HG02943 (cell line): ENCODE data around the gene HECTD4.
"Not testable (repeated sequence)": the region's sequence is repeated elsewhere in the genome, so short reads cannot be mapped to it uniquely, and the experiment has no call there.

Experiments
- ATAC-seq: cut with Tn5 transposase; IDR thresholded peaks from one replicate; pipeline ENCODE4 v1.9.1; 2021; ENCODE audit warnings: mild to moderate bottlenecking, low read depth, moderate library complexity; ENCODE audit not compliant: unreplicated experiment

Gene HECTD4

GRCh38 chr12:112359290-112359689 lies 22.9 kb downstream of the HECTD4 start:
- ATAC-seq: no peak

GRCh38 chr12:112357214-112357613 lies 25.0 kb downstream of the HECTD4 start:
- ATAC-seq: no peak

GRCh38 chr12:112354399-112354798 lies 27.8 kb downstream of the HECTD4 start:
- no peak for ATAC-seq

GRCh38 chr12:112353393-112353792 lies 28.8 kb downstream of the HECTD4 start:
- no peak for ATAC-seq

GRCh38 chr12:112352921-112353320 lies 29.3 kb downstream of the HECTD4 start:
- ATAC-seq: no peak

GRCh38 chr12:112350593-112351592 lies 31.3 kb downstream of the HECTD4 start:
- no peak for ATAC-seq

GRCh38 chr12:112349431-112349830 lies 32.8 kb downstream of the HECTD4 start:
- no peak for ATAC-seq

GRCh38 chr12:112348926-112349325 lies 33.3 kb downstream of the HECTD4 start:
- ATAC-seq: not testable (repeated sequence)

GRCh38 chr12:112347581-112347982 lies 34.6 kb downstream of the HECTD4 start:
- ATAC-seq: no peak

GRCh38 chr12:112346194-112346593 lies 36.0 kb downstream of the HECTD4 start:
- ATAC-seq: no peak

- no peak for ATAC-seq
Measured at GRCh38 chr12:112344220-112344619, 38.0 kb downstream of the HECTD4 start.

GRCh38 chr12:112342587-112342986 lies 39.6 kb downstream of the HECTD4 start:
- no peak for ATAC-seq

- ATAC-seq: no peak
Measured at GRCh38 chr12:112341046-112341825, 41.0 kb downstream of the HECTD4 start.

GRCh38 chr12:112340230-112340629 lies 42.0 kb downstream of the HECTD4 start:
- ATAC-seq: no peak

GRCh38 chr12:112334999-112335398 lies 47.2 kb downstream of the HECTD4 start:
- ATAC-seq: not testable (repeated sequence)

GRCh38 chr12:112333019-112333418 lies 49.2 kb downstream of the HECTD4 start:
- no peak for ATAC-seq

- ATAC-seq: no peak
Measured at GRCh38 chr12:112331886-112332285, 50.3 kb downstream of the HECTD4 start.

- no peak for ATAC-seq
Measured at GRCh38 chr12:112330706-112331105, 51.5 kb downstream of the HECTD4 start.

- ATAC-seq: no peak
Measured at GRCh38 chr12:112328456-112329124, 53.6 kb downstream of the HECTD4 start.

- ATAC-seq: no peak
Measured at GRCh38 chr12:112327209-112327938, 54.9 kb downstream of the HECTD4 start.
